Measurements from ENCODE around the gene HSD17B10.

Gene HSD17B10

GRCh38 chrX:53433651-53434639 lies at the start of gene HSD17B10:
Gene HSD17B10, minus strand, starts transcription at chrX:53434370. Its CDS starts 25 bp downstream, at chrX:53434345.
- no peak for TF ChIP-seq CTCF (conservative IDR thresholded peaks at IDR 0.05; ENCODE audit: control insufficient read depth, insufficient read depth, low read depth, low read length)
- H3K4me3 ChIP-seq (ENCODE audit: control insufficient read depth, low read depth, low read length): peak within 1 kb of the TSS; percentile 84
- peak; percentile 64 for DNase-seq (ENCODE audit: low read depth)

DNA sequence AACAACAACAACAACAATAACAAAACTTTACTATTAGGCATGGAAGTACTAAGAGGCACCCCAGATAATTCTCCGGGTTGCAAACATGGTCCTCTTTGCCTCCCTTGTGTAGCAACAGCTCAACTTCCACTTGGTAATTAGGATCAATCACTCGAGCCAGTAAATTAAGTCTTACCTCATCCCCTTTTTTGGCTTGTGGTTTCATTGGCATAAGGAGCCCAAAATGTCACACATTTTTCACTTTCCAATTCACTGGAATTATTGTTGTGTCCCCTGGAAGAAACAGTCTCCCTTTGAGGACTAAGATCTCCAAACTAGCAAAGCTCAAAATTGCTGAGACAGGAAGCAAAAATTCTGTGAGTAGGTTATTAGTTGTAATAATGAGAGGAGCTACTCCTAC lies 49.2 kb upstream of the HSD17B10 start:
- no peak overlapping the region for H3K4me3 ChIP-seq (ENCODE audit: control insufficient read depth, low read depth, low read length)
- TF ChIP-seq CTCF (conservative IDR thresholded peaks at IDR 0.05; ENCODE audit: control insufficient read depth, insufficient read depth, low read depth, low read length): no peak
- no peak for DNase-seq (ENCODE audit: low read depth)

DNA sequence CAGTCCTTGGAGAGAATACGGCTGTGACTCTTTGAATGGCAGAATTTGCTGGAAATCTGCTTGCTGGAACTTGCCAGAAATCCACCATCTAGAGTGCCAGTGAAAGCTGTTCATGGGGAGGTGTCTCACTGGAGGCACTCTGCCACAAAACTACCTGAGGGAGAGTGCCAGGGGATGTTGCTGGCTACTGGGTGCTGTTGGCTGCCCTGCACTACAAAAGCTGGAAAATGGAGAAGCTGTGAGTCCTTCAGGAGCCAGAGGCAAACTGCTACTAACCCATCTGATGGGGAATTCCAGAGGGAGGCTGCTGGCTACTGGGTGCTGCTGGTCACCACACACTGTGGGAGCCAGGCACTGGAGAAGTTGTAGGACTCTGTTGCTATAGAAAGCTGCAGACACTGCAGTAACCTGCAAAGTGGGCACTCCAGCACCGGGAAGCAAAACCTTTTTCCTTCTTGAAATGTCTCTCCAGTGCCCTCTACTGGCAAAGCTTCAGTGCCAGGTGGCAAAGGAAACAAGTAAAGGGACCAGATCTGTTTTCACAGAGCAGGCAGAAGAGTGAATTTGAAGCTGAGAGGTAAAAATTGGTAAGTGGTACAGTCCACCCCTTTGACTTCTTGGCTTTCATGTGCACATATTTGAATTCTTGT lies 47.8 kb upstream of the HSD17B10 start:
- peak; percentile 89 for TF ChIP-seq CTCF (conservative IDR thresholded peaks at IDR 0.05; ENCODE audit: control insufficient read depth, insufficient read depth, low read depth, low read length)
- peak; percentile 73 for DNase-seq (ENCODE audit: low read depth)
- H3K4me3 ChIP-seq (ENCODE audit: control insufficient read depth, low read depth, low read length): no peak overlapping the region

GRCh38 chrX:53481093-53481492 lies 46.9 kb upstream of the HSD17B10 start:
- no peak for DNase-seq (ENCODE audit: low read depth)
- peak; percentile 43 for TF ChIP-seq CTCF (conservative IDR thresholded peaks at IDR 0.05; ENCODE audit: control insufficient read depth, insufficient read depth, low read depth, low read length)
- H3K4me3 ChIP-seq (ENCODE audit: control insufficient read depth, low read depth, low read length): no peak overlapping the region

GRCh38 chrX:53479301-53479700 lies 45.1 kb upstream of the HSD17B10 start:
- no peak for DNase-seq (ENCODE audit: low read depth)
- no peak overlapping the region for H3K4me3 ChIP-seq (ENCODE audit: control insufficient read depth, low read depth, low read length)
- no peak for TF ChIP-seq CTCF (conservative IDR thresholded peaks at IDR 0.05; ENCODE audit: control insufficient read depth, insufficient read depth, low read depth, low read length)

DNA sequence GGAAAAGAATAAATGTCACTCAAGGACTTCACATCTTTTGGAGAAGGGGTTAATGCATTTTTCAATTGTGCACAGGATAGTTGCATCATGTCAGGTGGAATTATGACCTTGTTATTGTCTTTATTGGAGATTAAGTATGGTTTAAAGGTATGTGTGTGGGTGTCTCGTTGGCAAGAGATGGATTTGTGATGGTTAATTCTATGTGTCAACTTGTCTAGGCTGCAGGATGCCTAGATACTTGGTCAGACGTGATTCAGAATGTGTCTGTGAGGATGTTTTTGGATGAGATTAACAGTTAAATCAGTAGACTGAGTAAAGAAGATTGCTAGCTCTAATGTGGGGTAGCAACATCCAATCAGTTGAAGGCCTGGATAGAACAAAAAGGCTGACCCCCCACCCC lies 42.2 kb upstream of the HSD17B10 start:
- no peak for TF ChIP-seq CTCF (conservative IDR thresholded peaks at IDR 0.05; ENCODE audit: control insufficient read depth, insufficient read depth, low read depth, low read length)
- peak; percentile 79 for DNase-seq (ENCODE audit: low read depth)
- H3K4me3 ChIP-seq (ENCODE audit: control insufficient read depth, low read depth, low read length): no peak overlapping the region
